OCI-LY3 (cell line): ENCODE results near the gene SAC3D1.

ENCODE experiments used
- EZH2phosphoT487 ChIP-seq: fragments of 200-600 bp; shearing (Covaris generic); IDR thresholded peaks from 2 replicates; pipeline ENCODE4 v1.6.1; 2018; ENCODE audit warnings: antibody characterized with exemption, mixed run types, low read depth
- TF ChIP-seq, protein P1 (sequence below): fragments of 200-600, 300-600 bp; sonication (generic); IDR thresholded peaks from 2 replicates; pipeline ENCODE4 v1.5.1; 2014; ENCODE audit warnings: antibody characterized with exemption, low read length, low read depth

DNA sequence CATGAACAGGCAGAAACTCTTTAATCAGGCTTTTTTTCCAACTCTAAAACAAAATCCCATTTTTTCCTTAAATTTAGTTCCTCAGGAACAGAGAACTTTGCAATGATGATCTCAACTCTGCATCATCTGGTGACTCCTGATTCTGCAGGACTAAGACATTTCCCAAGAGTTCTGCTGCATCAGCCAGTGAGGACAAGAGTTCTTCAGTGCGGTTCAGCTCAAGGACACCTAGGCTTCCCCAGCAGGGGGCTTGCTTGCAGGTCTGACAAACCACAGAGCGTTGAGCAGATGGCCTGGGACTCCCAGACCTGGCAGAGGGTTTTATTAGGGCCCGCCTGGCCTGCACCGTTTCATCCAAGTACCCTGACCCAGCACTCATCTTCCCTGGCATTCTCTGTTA lies 36.4 kb downstream of the SAC3D1 start:
- TF ChIP-seq, protein P1, sequence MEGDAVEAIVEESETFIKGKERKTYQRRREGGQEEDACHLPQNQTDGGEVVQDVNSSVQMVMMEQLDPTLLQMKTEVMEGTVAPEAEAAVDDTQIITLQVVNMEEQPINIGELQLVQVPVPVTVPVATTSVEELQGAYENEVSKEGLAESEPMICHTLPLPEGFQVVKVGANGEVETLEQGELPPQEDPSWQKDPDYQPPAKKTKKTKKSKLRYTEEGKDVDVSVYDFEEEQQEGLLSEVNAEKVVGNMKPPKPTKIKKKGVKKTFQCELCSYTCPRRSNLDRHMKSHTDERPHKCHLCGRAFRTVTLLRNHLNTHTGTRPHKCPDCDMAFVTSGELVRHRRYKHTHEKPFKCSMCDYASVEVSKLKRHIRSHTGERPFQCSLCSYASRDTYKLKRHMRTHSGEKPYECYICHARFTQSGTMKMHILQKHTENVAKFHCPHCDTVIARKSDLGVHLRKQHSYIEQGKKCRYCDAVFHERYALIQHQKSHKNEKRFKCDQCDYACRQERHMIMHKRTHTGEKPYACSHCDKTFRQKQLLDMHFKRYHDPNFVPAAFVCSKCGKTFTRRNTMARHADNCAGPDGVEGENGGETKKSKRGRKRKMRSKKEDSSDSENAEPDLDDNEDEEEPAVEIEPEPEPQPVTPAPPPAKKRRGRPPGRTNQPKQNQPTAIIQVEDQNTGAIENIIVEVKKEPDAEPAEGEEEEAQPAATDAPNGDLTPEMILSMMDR, result no peak
- no peak for TF ChIP-seq EZH2phosphoT487
